ENCODE measurements around the gene ADAMTS12. TPM values are rescaled to one million over a fixed set of nuclear protein-coding genes. Genes with fewer than 3 reads are reported as not detected.

Gene ADAMTS12
- total and polyA plus RNA-seq, 2 of the 8 experiments (the other 6 are each of a cell fraction or from before 2014, with no cell fraction given): 6.4 to 12.8 TPM

DNA sequence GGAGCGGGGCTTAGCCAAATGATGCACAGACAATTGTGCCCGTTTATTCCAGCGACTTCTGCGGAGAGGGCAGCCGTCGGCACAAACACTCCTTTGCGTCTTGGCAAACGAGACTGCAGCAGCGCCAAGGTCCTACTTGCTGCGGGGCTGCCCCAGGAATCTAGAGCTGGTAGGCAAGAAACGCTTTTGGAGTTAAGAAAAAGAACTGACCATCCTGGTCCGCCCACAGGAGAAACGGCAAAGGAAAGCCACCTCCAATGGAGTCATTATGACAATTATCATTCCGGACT, 46.7 kb upstream of the ADAMTS12 start (continued):
- TF ChIP-seq, protein P1, sequence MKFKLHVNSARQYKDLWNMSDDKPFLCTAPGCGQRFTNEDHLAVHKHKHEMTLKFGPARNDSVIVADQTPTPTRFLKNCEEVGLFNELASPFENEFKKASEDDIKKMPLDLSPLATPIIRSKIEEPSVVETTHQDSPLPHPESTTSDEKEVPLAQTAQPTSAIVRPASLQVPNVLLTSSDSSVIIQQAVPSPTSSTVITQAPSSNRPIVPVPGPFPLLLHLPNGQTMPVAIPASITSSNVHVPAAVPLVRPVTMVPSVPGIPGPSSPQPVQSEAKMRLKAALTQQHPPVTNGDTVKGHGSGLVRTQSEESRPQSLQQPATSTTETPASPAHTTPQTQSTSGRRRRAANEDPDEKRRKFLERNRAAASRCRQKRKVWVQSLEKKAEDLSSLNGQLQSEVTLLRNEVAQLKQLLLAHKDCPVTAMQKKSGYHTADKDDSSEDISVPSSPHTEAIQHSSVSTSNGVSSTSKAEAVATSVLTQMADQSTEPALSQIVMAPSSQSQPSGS (IDR thresholded peaks at IDR 0.05; ENCODE audit: low read length): no peak
- TF ChIP-seq TCF12 (IDR thresholded peaks at IDR 0.05; ENCODE audit: low read depth, low read length) (no peak), CBX8 (IDR thresholded peaks at IDR 0.05; ENCODE audit: borderline replicate concordance, low read depth, low read length) (no peak)
- TF ChIP-seq, protein P2, sequence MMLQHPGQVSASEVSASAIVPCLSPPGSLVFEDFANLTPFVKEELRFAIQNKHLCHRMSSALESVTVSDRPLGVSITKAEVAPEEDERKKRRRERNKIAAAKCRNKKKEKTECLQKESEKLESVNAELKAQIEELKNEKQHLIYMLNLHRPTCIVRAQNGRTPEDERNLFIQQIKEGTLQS (IDR thresholded peaks at IDR 0.05; ENCODE audit: insufficient read depth, low read depth, low read length): no peak

Measured in H1 (cell line).